GM18511 (cell line): Measurements from ENCODE around the gene PET100.

Source experiments
- ATAC-seq: cut with Tn5 transposase; IDR thresholded peaks from one replicate; pipeline ENCODE4 v1.9.1; 2021; ENCODE audit warnings: mild to moderate bottlenecking, moderate library complexity; ENCODE audit not compliant: unreplicated experiment

PET100 gene

GRCh38 chr19:7677669-7678311 is 48.2 kb downstream of the PET100 start:
- no peak for ATAC-seq

DNA sequence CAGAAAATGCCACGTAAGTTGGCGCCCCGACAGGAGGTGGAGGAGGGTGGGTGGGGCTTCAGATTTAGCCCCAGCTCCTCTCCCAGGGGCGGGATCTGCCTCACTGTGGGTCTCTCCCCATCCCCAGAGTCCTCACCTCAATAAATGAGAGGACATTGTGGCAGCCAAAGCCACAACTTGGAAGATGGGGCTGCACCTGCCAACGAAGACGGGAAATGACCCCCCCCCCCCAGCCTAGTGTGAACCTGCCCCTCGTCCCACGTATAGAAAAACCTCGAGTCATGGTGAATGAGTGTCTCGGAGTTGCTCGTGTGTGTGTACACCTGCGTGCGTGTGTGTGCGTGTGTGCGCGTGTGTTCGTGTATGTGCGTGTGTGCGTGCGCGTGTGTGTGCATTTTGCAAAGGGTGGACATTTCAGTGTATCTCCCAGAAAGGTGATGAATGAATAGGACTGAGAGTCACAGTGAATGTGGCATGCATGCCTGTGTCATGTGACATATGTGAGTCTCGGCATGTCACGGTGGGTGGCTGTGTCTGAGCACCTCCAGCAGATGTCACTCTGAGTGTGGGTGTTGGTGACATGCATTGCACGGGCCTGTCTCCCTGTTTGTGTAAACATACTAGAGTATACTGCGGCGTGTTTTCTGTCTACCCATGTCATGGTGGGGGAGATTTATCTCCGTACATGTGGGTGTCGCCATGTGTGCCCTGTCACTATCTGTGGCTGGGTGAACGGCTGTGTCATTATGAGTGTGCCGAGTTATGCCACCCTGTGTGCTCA is 49.6 kb downstream of the PET100 start:
- ATAC-seq: no peak

GRCh38 chr19:7679771-7680605 is 50.4 kb downstream of the PET100 start:
- no peak for ATAC-seq

DNA sequence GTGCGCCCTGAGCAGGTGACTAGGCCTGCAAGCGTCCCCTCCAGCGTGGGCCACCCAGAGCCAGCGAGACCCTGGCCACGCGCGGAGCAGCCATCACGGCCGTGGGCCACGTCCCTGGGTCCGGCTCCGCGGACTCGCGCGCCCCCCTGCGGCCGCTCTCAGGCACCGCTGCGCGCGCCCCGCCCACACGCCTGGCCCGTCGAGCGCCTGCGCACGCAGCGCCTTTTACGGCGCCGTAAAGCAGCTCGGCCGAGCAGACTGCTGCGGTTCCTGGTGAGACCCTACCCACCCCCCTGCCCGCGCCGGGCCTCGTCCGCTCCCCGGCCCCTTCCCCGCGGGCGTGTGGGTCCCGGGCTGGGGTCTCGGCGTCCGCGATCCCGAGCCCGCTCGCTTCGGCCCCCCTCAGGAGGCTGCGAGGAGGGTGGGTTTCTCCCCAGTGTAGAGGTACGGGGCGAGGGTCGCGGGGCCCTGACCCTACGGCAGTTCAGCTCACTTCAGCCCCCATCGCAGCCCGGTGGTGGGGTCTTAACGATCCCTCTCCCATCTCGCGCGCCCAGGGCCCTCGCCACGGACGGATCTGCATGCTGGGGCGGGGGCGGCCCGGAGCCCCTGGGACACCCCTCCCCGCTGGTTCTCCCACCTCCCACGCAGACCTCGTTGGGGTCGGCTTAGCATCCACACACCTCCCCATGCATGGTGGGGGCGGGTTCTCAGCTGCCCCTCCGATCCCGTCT is 51.2 kb downstream of the PET100 start, which contains the start of gene TRAPPC5:
TRAPPC5 (plus strand) TSS at position 228 of the 734 bp plus-strand sequence. CDS start 1,421 bp downstream, outside the sequence.
- peak; percentile 56 for ATAC-seq
